Esophagus squamous epithelium (tissue), 5 donors: Measurements from ENCODE around the gene AAMDC. TPM values are rescaled to one million over a fixed set of nuclear protein-coding genes. Genes with fewer than 3 reads are reported as not detected.
"Not testable (repeated sequence)": the region's sequence is repeated elsewhere in the genome, so short reads cannot be mapped to it uniquely, and the experiment has no call there.

Source experiments
- DNase-seq: peaks from one replicate; lab custom pipeline; 2025; lab: John Stamatoyannopoulos, UW
- H3K27ac ChIP-seq, 4 donors: fragments of 200-600 bp; sonication (generic); one replicate each; pipeline ENCODE4 v1.5.1; 2016 to 2019; ENCODE audit warnings: mild to moderate bottlenecking in 1 of 4
- H3K27me3 ChIP-seq, 4 donors: fragments of 200-600 bp; sonication (generic); 1 replicate in 3 of 4; 2 replicates in 1 of 4; pipeline versions ENCODE4 v1.5.1 to v1.6.0; 2017 to 2021; ENCODE audit warnings: antibody characterized with exemption in 1 of 4
- H3K36me3 ChIP-seq, 3 donors: fragments of 200-600 bp; sonication (generic); one replicate each; pipeline ENCODE4 v1.5.1; 2016 to 2019
- H3K4me1 ChIP-seq, 3 donors: fragments of 200-600 bp; sonication (generic); one replicate each; pipeline ENCODE4 v1.5.1; 2017 to 2019
- H3K4me3 ChIP-seq, 4 donors: fragments of 200-600 bp; sonication (generic); 1 replicate in 3 of 4; 2 replicates in 1 of 4; pipeline ENCODE4 v1.5.1; 2016 to 2019; ENCODE audit warnings: mild to moderate bottlenecking in 2 of 4, moderate library complexity in 1 of 4
- H3K9me3 ChIP-seq, 3 donors: fragments of 200-600 bp; sonication (generic); one replicate each; pipeline ENCODE4 v1.5.1; 2016 to 2019
- CTCF ChIP-seq, 6 experiments: fragments of 450-650 bp in 4 of 6; fragments of 200-600 bp in 2 of 6; sonication (generic) in 2 of 6; IDR thresholded peaks; one replicate each; pipeline ENCODE4 v1.5.1; 2016 to 2019; ENCODE audit warnings: antibody characterized with exemption in 6 of 6, mild to moderate bottlenecking in 4 of 6, moderate library complexity in 4 of 6
- POLR2A ChIP-seq, 4 donors: fragments of 450-650 bp; IDR thresholded peaks; one replicate each; pipeline ENCODE4 v1.6.1; 2017; ENCODE audit warnings: antibody characterized with exemption in 4 of 4, mild to moderate bottlenecking in 4 of 4, moderate library complexity in 3 of 4
- WGBS, 2 donors: methylation state at CpG; one replicate each; pipeline ENCODE4 v1.1.5; 2018; 5-methylcytosine and 5-hydroxymethylcytosine counted together
- intact Hi-C: fragments of 100-400 bp; cut with DNase I; formaldehyde crosslinking; loops from one replicate; pipeline ENCODE4 v1.15.0; 2022
- total RNA-seq, 4 donors: library from RNA; depleted of rRNA; stranded (reverse); fragments of >200 nt; gene quantifications; one replicate each; pipeline ENCODE4 v1.1.0, GENCODE V29; 2016
- donor health status: DM: yes; HTN: yes; CAD: no.

Gene AAMDC
- total RNA-seq, 4 donors from 2014 or later: 0.83 to 15.4 (median 2.2) TPM

GRCh38 chr11:77874206-77874605 is 53.3 kb downstream of the AAMDC start:
- WGBS, 2 donors: 84 to 90% methylated on average over 3 of the region's 3 CpGs
- Histone ChIP-seq H3K27ac (no peak overlapping the region), H3K4me1 (peaks cover 0 to 14% (median 0%) of the 10 kb centered on the region in 3 donors), H3K36me3 (peaks cover 0 to 97% (median 0%) of the 10 kb centered on the region in 3 donors), H3K27me3 (no peaks in the 10 kb centered on the region), H3K9me3 (no peaks in the 10 kb centered on the region), H3K4me3 (no peak overlapping the region)
- intact Hi-C loops: no loop called here
- DNase-seq: no peak
- no peak for TF ChIP-seq CTCF (IDR thresholded peaks at IDR 0.05)
- TF ChIP-seq POLR2A (IDR thresholded peaks at IDR 0.05): no peak

- intact Hi-C loops: no loop called here
- Histone ChIP-seq H3K27me3 (no peaks in the 10 kb centered on the region), H3K9me3 (no peaks in the 10 kb centered on the region), H3K36me3 (peaks cover 0 to 95% (median 0%) of the 10 kb centered on the region in 3 donors), H3K4me1 (peaks cover 0 to 14% (median 0%) of the 10 kb centered on the region in 3 donors), H3K4me3 (no peak overlapping the region), H3K27ac (no peak overlapping the region)
- no peak for TF ChIP-seq POLR2A (IDR thresholded peaks at IDR 0.05)
- no peak for TF ChIP-seq CTCF (IDR thresholded peaks at IDR 0.05)
- DNase-seq: no peak
- WGBS, 2 donors: 69 to 90% methylated on average over 3 of the region's 3 CpGs
Measured at GRCh38 chr11:77876045-77876444, 55.1 kb downstream of the AAMDC start.

GRCh38 chr11:77878247-77878646 is 57.3 kb downstream of the AAMDC start:
- intact Hi-C loops: not testable (repeated sequence)
- WGBS, 2 donors: 38 to 61% methylated on average over 4 of the region's 4 CpGs
- H3K36me3 ChIP-seq: peaks cover 0 to 95% (median 3%) of the 10 kb centered on the region in 3 donors

GRCh38 chr11:77879218-77879617 is 58.3 kb downstream of the AAMDC start:
- intact Hi-C loops: no loop called here
- H3K4me1 ChIP-seq: peaks cover 0 to 14% (median 0%) of the 10 kb centered on the region in 3 donors
- H3K9me3 ChIP-seq: no peaks in the 10 kb centered on the region
- 64 to 77% methylated on average over 3 of the region's 3 CpGs for WGBS, 2 donors
- no peaks in the 10 kb centered on the region for H3K27me3 ChIP-seq
- no peak overlapping the region for H3K4me3 ChIP-seq
- no peak for DNase-seq
- no peak overlapping the region for H3K27ac ChIP-seq
- H3K36me3 ChIP-seq: peaks cover 0 to 96% (median 3%) of the 10 kb centered on the region in 3 donors
- TF ChIP-seq POLR2A (IDR thresholded peaks at IDR 0.05) (no peak), CTCF (IDR thresholded peaks at IDR 0.05) (peak in 1 of 6 experiments; percentile 9)

More at GRCh38 chr11:77878247-77878646, 57.3 kb downstream of the AAMDC start:
- not testable (repeated sequence) for H3K9me3 ChIP-seq, DNase-seq, H3K4me3 ChIP-seq, H3K27ac ChIP-seq, H3K27me3 ChIP-seq
- peaks cover 0 to 14% (median 0%) of the 10 kb centered on the region in 3 donors for H3K4me1 ChIP-seq

GRCh38 chr11:77882396-77882795 is 61.5 kb downstream of the AAMDC start:
- Histone ChIP-seq H3K9me3 (no peaks in the 10 kb centered on the region), H3K27me3 (no peaks in the 10 kb centered on the region), H3K4me3 (no peak overlapping the region), H3K4me1 (peaks cover 0 to 14% (median 0%) of the 10 kb centered on the region in 3 donors), H3K36me3 (peaks cover 0 to 91% (median 3%) of the 10 kb centered on the region in 3 donors), H3K27ac (no peak overlapping the region)
- DNase-seq: no peak
- TF ChIP-seq CTCF (IDR thresholded peaks at IDR 0.05) (no peak), POLR2A (IDR thresholded peaks at IDR 0.05) (no peak)
- intact Hi-C loops: no loop called here
- WGBS, 2 donors: 74 to 93% methylated on average over 3 of the region's 3 CpGs
